ENCODE measurements around the gene DNMT3L.
A peak's percentile ranks its signal among the peaks of the same experiment; 100 is the strongest.

DNMT3L gene

DNA sequence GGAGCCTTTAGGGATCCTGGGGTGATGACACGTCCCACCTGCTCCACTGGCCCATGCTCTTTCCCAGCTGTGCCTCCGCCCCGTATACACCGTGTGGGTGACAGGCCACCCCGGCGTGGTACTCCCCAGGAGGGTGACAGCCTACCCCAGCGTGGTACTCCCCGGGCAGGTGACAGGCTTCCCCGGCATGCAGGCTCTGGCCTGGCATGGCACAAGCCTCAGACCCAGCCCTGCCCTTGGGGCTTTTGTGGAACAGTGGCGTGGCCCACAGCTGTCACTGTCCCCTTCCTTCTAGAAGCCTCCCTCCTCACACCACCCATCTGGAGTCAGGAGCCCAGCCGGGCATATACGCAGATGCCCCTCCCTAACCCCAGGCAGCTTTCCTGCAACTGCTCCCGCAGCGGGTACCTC, 33.5 kb upstream of the DNMT3L start:
- Histone ChIP-seq H3K36me3 (ENCODE audit: control insufficient read depth, low read length) (no peaks in the 10 kb centered on the region), H3K4me1 (ENCODE audit: control insufficient read depth, low read length) (peaks cover 45% of the 10 kb centered on the region), H3K79me2 (ENCODE audit: control insufficient read depth, low read length) (peaks cover under 1% of the 10 kb centered on the region), H4K20me1 (ENCODE audit: control insufficient read depth, insufficient read depth, low read depth, low read length) (no peaks in the 10 kb centered on the region), H3K9me3 (ENCODE audit: control insufficient read depth, insufficient read depth, low read length) (no peaks in the 10 kb centered on the region), H3K4me3 (ENCODE audit: low read length) (no peak overlapping the region), H3K4me2 (ENCODE audit: low read length) (no peak overlapping the region), H3K27me3 (ENCODE audit: control insufficient read depth, low read length) (peaks cover 17% of the 10 kb centered on the region), H3F3A (ENCODE audit: control insufficient read depth, insufficient read depth) (peaks cover 8% of the 10 kb centered on the region), H3K9me2 (replicated peaks; ENCODE audit: control insufficient read depth, low read length) (no peaks in the 10 kb centered on the region), H3K27ac (ENCODE audit: low read depth, low read length) (no peak overlapping the region)
- TF ChIP-seq, protein P1, sequence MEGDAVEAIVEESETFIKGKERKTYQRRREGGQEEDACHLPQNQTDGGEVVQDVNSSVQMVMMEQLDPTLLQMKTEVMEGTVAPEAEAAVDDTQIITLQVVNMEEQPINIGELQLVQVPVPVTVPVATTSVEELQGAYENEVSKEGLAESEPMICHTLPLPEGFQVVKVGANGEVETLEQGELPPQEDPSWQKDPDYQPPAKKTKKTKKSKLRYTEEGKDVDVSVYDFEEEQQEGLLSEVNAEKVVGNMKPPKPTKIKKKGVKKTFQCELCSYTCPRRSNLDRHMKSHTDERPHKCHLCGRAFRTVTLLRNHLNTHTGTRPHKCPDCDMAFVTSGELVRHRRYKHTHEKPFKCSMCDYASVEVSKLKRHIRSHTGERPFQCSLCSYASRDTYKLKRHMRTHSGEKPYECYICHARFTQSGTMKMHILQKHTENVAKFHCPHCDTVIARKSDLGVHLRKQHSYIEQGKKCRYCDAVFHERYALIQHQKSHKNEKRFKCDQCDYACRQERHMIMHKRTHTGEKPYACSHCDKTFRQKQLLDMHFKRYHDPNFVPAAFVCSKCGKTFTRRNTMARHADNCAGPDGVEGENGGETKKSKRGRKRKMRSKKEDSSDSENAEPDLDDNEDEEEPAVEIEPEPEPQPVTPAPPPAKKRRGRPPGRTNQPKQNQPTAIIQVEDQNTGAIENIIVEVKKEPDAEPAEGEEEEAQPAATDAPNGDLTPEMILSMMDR (IDR thresholded peaks at IDR 0.05; ENCODE audit: low read depth, low read length, poor library complexity, severe bottlenecking): no peak
- TF ChIP-seq EZH2phosphoT487 (IDR thresholded peaks at IDR 0.05; ENCODE audit: borderline replicate concordance, low read length): no peak

- TF ChIP-seq EZH2phosphoT487 (IDR thresholded peaks at IDR 0.05; ENCODE audit: borderline replicate concordance, low read length): no peak
- TF ChIP-seq, protein P1 (IDR thresholded peaks at IDR 0.05; ENCODE audit: low read depth, low read length, poor library complexity, severe bottlenecking): no peak
- H3K9me3 ChIP-seq (ENCODE audit: control insufficient read depth, insufficient read depth, low read length): no peaks in the 10 kb centered on the region
- H3K36me3 ChIP-seq (ENCODE audit: control insufficient read depth, low read length): no peaks in the 10 kb centered on the region
- peaks cover 45% of the 10 kb centered on the region for H3K4me1 ChIP-seq (ENCODE audit: control insufficient read depth, low read length)
- H3K9me2 ChIP-seq (replicated peaks; ENCODE audit: control insufficient read depth, low read length): no peaks in the 10 kb centered on the region
- peaks cover 8% of the 10 kb centered on the region for H3F3A ChIP-seq (ENCODE audit: control insufficient read depth, insufficient read depth)
- H3K79me2 ChIP-seq (ENCODE audit: control insufficient read depth, low read length): no peaks in the 10 kb centered on the region
- H3K4me2 ChIP-seq (ENCODE audit: low read length): peak overlapping the region; percentile 17; the same call in 1 of the 2 replicates
- peaks cover 17% of the 10 kb centered on the region for H3K27me3 ChIP-seq (ENCODE audit: control insufficient read depth, low read length)
- no peaks in the 10 kb centered on the region for H4K20me1 ChIP-seq (ENCODE audit: control insufficient read depth, insufficient read depth, low read depth, low read length)
- H3K4me3 ChIP-seq (ENCODE audit: low read length): no peak overlapping the region
- H3K27ac ChIP-seq (ENCODE audit: low read depth, low read length): no peak overlapping the region
These were observed 32.9 kb upstream of the DNMT3L start for GRCh38 chr21:44294391-44295162.

DNA sequence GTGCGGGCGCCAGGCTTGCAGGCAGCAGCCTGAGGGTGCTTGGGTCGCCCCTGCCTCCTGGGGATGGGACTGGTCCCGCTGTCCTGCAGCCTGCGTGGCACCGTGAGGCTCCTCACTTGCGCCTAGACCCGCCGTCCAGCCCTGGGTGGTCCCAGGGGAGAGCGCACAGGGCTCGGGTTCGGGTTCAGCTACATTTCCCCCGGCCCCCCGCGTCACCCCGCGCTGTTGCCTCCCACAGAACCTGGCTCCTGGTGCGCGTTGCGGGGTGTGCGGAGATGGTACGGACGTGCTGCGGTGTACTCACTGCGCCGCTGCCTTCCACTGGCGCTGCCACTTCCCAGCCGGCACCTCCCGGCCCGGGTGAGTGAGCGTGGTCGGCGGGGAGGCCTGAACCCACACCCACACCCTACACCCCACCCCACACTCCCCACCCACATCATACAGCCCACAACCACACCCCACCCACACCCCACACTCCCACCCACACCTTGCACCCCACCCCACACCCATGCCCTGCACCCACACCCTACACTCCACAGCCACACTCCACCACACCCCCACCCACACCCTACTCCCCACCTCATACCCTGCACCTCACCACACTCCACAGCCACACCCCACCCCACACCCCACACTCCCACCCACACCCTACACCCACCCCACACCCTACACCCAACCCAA, 32.0 kb upstream of the DNMT3L start:
- Histone ChIP-seq H3K4me1 (ENCODE audit: control insufficient read depth, low read length) (peaks cover 37% of the 10 kb centered on the region), H3K4me3 (ENCODE audit: low read length) (no peak overlapping the region)

More for the DNA sequence above, 32.0 kb upstream of the DNMT3L start:
- TF ChIP-seq, protein P1 (IDR thresholded peaks at IDR 0.05; ENCODE audit: low read depth, low read length, poor library complexity, severe bottlenecking): no peak
- TF ChIP-seq EZH2phosphoT487 (IDR thresholded peaks at IDR 0.05; ENCODE audit: borderline replicate concordance, low read length): no peak
- H3F3A ChIP-seq (ENCODE audit: control insufficient read depth, insufficient read depth): 0 out of 2 replicates have a peak, but pooled peaks cover 4% of the 10 kb centered on the region
- no peak overlapping the region for H3K27ac ChIP-seq (ENCODE audit: low read depth, low read length)
- H4K20me1 ChIP-seq (ENCODE audit: control insufficient read depth, insufficient read depth, low read depth, low read length): no peaks in the 10 kb centered on the region
- no peaks in the 10 kb centered on the region for H3K9me2 ChIP-seq (replicated peaks; ENCODE audit: control insufficient read depth, low read length)
- peaks cover 17% of the 10 kb centered on the region for H3K27me3 ChIP-seq (ENCODE audit: control insufficient read depth, low read length)
- H3K4me2 ChIP-seq (ENCODE audit: low read length): no peak overlapping the region
- H3K9me3 ChIP-seq (ENCODE audit: control insufficient read depth, insufficient read depth, low read length): no peaks in the 10 kb centered on the region
- H3K36me3 ChIP-seq (ENCODE audit: control insufficient read depth, low read length): no peaks in the 10 kb centered on the region
- H3K79me2 ChIP-seq (ENCODE audit: control insufficient read depth, low read length): no peaks in the 10 kb centered on the region
